ENCODE results near the gene USP2. TPM values are rescaled to one million over a fixed set of nuclear protein-coding genes. Genes with fewer than 3 reads are reported as not detected.
A peak's percentile ranks its signal among the peaks of the same experiment; 100 is the strongest.

The USP2 gene
- total RNA-seq, 2 donors from 2014 or later, result not detected

DNA sequence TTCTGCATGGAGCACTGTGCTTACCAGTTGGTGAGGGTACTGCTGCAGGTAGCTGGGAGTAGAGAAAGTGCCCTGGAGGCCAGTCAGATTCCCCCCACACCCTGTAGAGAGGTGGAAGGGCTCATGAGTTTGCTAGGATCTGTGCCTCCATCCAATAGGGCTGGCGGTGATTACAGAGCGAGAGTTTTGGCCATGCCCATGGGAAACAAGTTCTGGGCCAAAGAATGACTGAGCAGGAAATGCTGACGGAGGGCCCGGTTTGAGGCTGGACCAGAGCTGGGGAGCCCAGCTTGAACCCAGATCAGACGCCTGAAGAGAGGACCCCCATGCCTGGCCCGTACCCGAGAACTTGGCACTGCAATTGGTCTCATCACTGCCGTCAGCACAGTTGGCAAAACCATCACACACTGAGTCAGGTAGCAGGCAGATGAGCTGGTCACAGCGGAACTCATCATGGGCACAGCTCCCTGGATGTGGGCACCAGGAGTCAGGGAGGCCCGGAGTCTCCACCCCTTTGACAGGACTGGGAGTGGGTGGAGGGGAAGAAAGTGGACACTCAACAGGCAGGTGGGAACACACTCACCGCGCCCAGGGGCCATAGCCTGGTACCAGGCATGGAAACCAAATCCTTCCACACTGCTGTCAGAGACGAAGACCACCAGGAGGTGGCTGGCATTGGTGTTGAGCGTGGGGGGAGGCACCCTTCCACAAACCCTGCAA, 37.0 kb downstream of the USP2 start:
- H3K36me3 Mint-ChIP-seq, result no peaks in the 10 kb centered on the region
- no peaks in the 10 kb centered on the region for H3K9me3 Mint-ChIP-seq
- ATAC-seq (no peak), DNase-seq (ENCODE audit: low spot score) (no peak)
- no peak overlapping the region for H3K27ac Mint-ChIP-seq
- peaks cover 21 to 26% of the 10 kb centered on the region in 2 donors for H3K27me3 Mint-ChIP-seq
- no peak overlapping the region for H3K4me3 Mint-ChIP-seq
- peaks cover 4 to 5% of the 10 kb centered on the region in 2 donors for H3K4me1 Mint-ChIP-seq (ENCODE audit: low read depth in 2 of 2)

GRCh38 chr11:119343726-119344125, 37.8 kb downstream of the USP2 start:
- no peak overlapping the region for H3K27ac Mint-ChIP-seq
- H3K4me3 Mint-ChIP-seq, result no peak overlapping the region
- ATAC-seq (no peak), DNase-seq (ENCODE audit: low spot score) (no peak)
- peaks cover 5 to 6% of the 10 kb centered on the region in 2 donors for H3K4me1 Mint-ChIP-seq (ENCODE audit: low read depth in 2 of 2)
- H3K9me3 Mint-ChIP-seq, result no peaks in the 10 kb centered on the region
- H3K27me3 Mint-ChIP-seq, result peaks cover 26 to 27% of the 10 kb centered on the region in 2 donors
- no peaks in the 10 kb centered on the region for H3K36me3 Mint-ChIP-seq

DNA sequence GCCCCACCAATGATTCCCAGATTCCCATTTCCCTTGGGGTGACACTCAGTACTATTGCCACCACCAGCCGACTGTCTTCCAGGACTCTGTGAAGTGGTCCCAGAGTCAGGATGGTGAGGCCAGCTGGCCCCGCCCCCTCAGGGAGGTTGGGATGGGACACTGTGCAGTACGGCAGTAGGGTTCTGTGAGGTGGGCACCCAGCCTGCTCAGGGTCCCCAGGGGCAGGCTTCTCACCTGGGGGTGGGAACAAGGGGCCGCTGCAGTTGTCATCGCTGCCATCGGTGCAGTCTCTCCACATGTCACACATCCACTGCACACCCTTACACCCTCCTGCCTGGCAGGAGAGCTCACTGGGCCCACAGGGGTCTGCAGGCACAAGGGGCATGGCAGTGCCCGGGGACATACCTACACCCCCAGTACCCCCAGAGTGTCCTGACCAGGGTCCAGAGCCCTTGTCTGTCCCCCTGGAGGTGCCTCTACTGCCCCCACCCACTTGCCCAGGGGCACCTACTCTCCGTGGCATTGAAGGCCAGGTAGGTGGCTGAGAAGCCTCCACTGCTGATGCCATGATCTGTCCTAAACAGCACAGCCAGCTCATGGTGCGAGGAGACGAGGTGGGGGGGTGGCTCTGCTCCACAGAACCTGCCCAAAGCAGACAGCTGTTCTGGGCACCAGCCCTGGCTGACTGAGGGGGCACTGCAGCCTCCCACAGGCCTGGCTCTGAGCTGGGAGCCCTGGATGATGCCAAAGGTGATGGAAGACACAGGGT, 38.9 kb downstream of the USP2 start:
- peaks cover 21 to 30% of the 10 kb centered on the region in 2 donors for H3K27me3 Mint-ChIP-seq
- ATAC-seq (no peak), DNase-seq (ENCODE audit: low spot score) (no peak)
- H3K4me3 Mint-ChIP-seq, result no peak overlapping the region
- peaks cover 5 to 9% of the 10 kb centered on the region in 2 donors for H3K4me1 Mint-ChIP-seq (ENCODE audit: low read depth in 2 of 2)
- H3K36me3 Mint-ChIP-seq, result no peaks in the 10 kb centered on the region
- no peak overlapping the region for H3K27ac Mint-ChIP-seq
- no peaks in the 10 kb centered on the region for H3K9me3 Mint-ChIP-seq

- ATAC-seq, result no peak
- no peak overlapping the region for H3K4me3 Mint-ChIP-seq
- no peaks in the 10 kb centered on the region for H3K36me3 Mint-ChIP-seq
- H3K4me1 Mint-ChIP-seq (ENCODE audit: low read depth in 2 of 2), result peaks cover 5 to 9% of the 10 kb centered on the region in 2 donors
- DNase-seq (ENCODE audit: low spot score), result no peak
- no peaks in the 10 kb centered on the region for H3K9me3 Mint-ChIP-seq
- H3K27ac Mint-ChIP-seq, result no peak overlapping the region
- peaks cover 19 to 27% of the 10 kb centered on the region in 2 donors for H3K27me3 Mint-ChIP-seq
Observed at GRCh38 chr11:119342023-119342300, 39.5 kb downstream of the USP2 start.

DNA sequence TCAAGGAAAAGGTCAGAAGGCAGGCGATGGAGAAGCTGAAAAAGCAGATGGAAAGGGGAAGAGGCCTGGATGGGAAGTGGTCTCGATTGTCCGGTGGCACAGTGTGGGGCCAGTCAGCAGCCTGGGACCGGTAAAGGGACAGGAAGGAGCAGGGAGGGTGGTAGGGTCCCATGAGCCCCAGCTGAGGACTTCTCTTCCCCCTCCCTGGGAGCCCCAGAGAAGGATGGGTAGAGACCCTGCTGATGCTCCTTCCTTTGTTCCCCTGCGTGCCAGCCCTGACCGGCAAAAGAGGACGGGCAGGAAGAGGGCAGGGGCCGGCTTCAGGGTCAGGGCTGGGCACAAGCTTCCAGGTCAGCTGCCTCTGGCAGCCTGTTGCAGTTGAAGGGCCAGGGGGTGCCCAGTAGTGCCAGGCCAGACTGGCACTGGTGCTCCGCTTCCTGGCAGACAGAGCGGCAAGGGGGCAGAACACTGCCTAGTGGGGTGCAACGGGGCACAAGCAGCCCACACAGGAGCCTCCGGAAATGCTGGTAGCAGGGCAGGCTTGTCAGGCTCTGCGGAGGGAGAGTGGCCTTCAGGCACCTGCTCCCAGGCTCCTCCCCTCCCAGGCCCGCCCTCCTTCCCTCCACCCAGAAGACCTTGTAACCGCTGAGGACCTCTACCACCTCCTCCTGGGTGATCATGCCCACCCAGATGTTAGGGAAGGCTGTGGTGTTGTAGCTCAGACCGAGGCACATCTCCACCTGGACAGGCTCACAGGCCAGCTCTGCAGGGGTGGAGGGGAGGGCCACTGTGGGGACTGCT, 40.1 kb downstream of the USP2 start:
- Mint-ChIP-seq H3K4me3 (no peak overlapping the region), H3K4me1 (ENCODE audit: low read depth in 2 of 2) (peaks cover 5 to 9% of the 10 kb centered on the region in 2 donors), H3K27me3 (peaks cover 19 to 23% of the 10 kb centered on the region in 2 donors), H3K9me3 (no peaks in the 10 kb centered on the region), H3K27ac (no peak overlapping the region), H3K36me3 (no peaks in the 10 kb centered on the region)
- DNase-seq (ENCODE audit: low spot score) (no peak), ATAC-seq (no peak)

- Mint-ChIP-seq H3K4me1 (ENCODE audit: low read depth in 2 of 2) (peaks cover 10 to 16% of the 10 kb centered on the region in 2 donors), H3K27me3 (peaks cover 19 to 23% of the 10 kb centered on the region in 2 donors), H3K9me3 (no peaks in the 10 kb centered on the region), H3K36me3 (no peaks in the 10 kb centered on the region), H3K4me3 (no peak within 1 kb of the TSS), H3K27ac (no peak within 1 kb of the TSS)
- DNase-seq (ENCODE audit: low spot score) (no peak), ATAC-seq (peak in 1 of 2 donors; percentile 1)
Observed at GRCh38 chr11:119340335-119341221, 40.9 kb downstream of the USP2 start, which contains the start of gene C1QTNF5. Gene C1QTNF5, minus strand, starts transcription at chr11:119340883. Its CDS starts 486 bp downstream, at chr11:119340397.

DNA sequence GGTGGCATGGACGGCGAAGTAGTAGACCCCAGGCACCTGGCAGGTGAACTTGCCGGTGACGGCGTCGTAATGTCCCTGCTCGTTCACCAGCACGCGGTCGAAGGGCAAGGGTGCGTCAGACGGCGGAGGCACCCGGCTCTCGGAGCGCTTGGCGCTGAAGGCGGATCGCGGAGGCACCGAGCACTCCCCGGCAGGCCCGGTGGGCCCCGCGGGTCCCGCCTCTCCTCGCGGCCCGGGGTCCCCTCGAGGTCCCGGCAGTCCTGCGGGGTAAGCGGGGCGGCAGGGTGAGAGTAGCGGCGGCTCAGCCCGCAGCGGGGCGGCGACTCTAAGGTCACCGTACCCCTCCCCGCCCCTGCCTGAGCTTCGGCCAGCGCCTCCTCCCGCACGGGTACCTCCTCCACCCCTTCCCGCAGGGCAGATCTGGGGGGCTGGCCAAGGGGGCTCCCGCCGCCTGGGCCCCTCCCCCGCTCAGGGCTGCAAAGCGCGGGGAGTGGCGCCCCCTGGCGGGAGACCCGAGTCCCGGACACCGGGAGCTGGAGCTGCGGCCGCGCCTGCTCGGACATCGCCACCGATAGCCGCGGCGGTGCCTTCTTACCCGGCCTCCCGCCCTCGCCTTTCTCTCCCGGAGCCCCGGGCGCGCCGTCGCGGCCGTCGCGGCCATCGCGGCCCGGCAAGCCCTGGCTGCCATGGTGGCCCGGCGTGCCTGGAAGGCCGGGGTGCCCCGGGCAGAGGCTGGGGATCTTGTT, 41.7 kb downstream of the USP2 start:
- peaks cover 19 to 23% of the 10 kb centered on the region in 2 donors for H3K27me3 Mint-ChIP-seq
- H3K36me3 Mint-ChIP-seq, result peaks cover 4% of the 10 kb centered on the region
- ATAC-seq (peak in 1 of 2 donors; percentile 68), DNase-seq (ENCODE audit: low spot score) (no peak)
- no peak overlapping the region for H3K27ac Mint-ChIP-seq
- H3K4me3 Mint-ChIP-seq, result peak overlapping the region; percentile 36
- peaks cover 18 to 21% of the 10 kb centered on the region in 2 donors for H3K4me1 Mint-ChIP-seq (ENCODE audit: low read depth in 2 of 2)
- no peaks in the 10 kb centered on the region for H3K9me3 Mint-ChIP-seq

- DNase-seq (ENCODE audit: low spot score) (no peak), ATAC-seq (no peak)
- Mint-ChIP-seq H3K4me3 (peak overlapping the region; percentile 36), H3K4me1 (ENCODE audit: low read depth in 2 of 2) (peaks cover 22 to 24% of the 10 kb centered on the region in 2 donors), H3K27ac (no peak overlapping the region), H3K27me3 (peaks cover 19 to 23% of the 10 kb centered on the region in 2 donors), H3K9me3 (no peaks in the 10 kb centered on the region), H3K36me3 (peaks cover 6% of the 10 kb centered on the region)
Observed at GRCh38 chr11:119338965-119339588, 42.4 kb downstream of the USP2 start.

- Mint-ChIP-seq H3K4me3 (no peak overlapping the region), H3K27ac (no peak overlapping the region), H3K9me3 (no peaks in the 10 kb centered on the region), H3K4me1 (ENCODE audit: low read depth in 2 of 2) (peaks cover 22 to 27% of the 10 kb centered on the region in 2 donors), H3K36me3 (peaks cover 6% of the 10 kb centered on the region), H3K27me3 (peaks cover 16 to 21% of the 10 kb centered on the region in 2 donors)
- DNase-seq (ENCODE audit: low spot score), result no peak
- no peak for ATAC-seq
Observed at GRCh38 chr11:119338318-119338890, 43.1 kb downstream of the USP2 start.

- peaks cover 10 to 19% of the 10 kb centered on the region in 2 donors for H3K27me3 Mint-ChIP-seq
- no peak overlapping the region for H3K4me3 Mint-ChIP-seq
- H3K9me3 Mint-ChIP-seq, result no peaks in the 10 kb centered on the region
- H3K27ac Mint-ChIP-seq, result no peak overlapping the region
- H3K36me3 Mint-ChIP-seq, result peaks cover 6% of the 10 kb centered on the region
- H3K4me1 Mint-ChIP-seq (ENCODE audit: low read depth in 2 of 2), result peaks cover 27 to 32% of the 10 kb centered on the region in 2 donors
- no peak for DNase-seq (ENCODE audit: low spot score)
- no peak for ATAC-seq
Observed at GRCh38 chr11:119337581-119338317, 43.7 kb downstream of the USP2 start.

GRCh38 chr11:119336744-119337469, 44.6 kb downstream of the USP2 start:
- DNase-seq (ENCODE audit: low spot score) (no peak), ATAC-seq (no peak)
- H3K4me3 Mint-ChIP-seq, result peak overlapping the region; percentile 71
- H3K27me3 Mint-ChIP-seq, result peaks cover 9 to 17% of the 10 kb centered on the region in 2 donors
- H3K27ac Mint-ChIP-seq, result peak overlapping the region in 1 of 2 donors; percentile 17
- H3K4me1 Mint-ChIP-seq (ENCODE audit: low read depth in 2 of 2), result peaks cover 29 to 35% of the 10 kb centered on the region in 2 donors
- no peaks in the 10 kb centered on the region for H3K9me3 Mint-ChIP-seq
- peaks cover 6% of the 10 kb centered on the region for H3K36me3 Mint-ChIP-seq
